ENCODE results near the gene ZCWPW1.

The ZCWPW1 gene

GRCh38 chr7:100428199-100428966 is at the start of gene ZCWPW1:
TSS of gene ZCWPW1 (minus strand) at chr7:100428703. CDS start at chr7:100420649, 8,054 bp downstream.
- DNase-seq, result peak; percentile 93 to 94

- DNase-seq, result no peak
These were observed 49.4 kb upstream of the ZCWPW1 start for GRCh38 chr7:100477871-100478267.

- no peak for DNase-seq
These were observed 48.7 kb upstream of the ZCWPW1 start for GRCh38 chr7:100476903-100477870.

GRCh38 chr7:100476101-100476780 is 47.7 kb upstream of the ZCWPW1 start:
- DNase-seq, result no peak

GRCh38 chr7:100475549-100475948 is 47.0 kb upstream of the ZCWPW1 start:
- no peak for DNase-seq

GRCh38 chr7:100472854-100473499 is 44.5 kb upstream of the ZCWPW1 start:
- no peak for DNase-seq

- DNase-seq, result no peak
These were observed 43.8 kb upstream of the ZCWPW1 start for GRCh38 chr7:100472121-100472851.

GRCh38 chr7:100471021-100471420 is 42.5 kb upstream of the ZCWPW1 start:
- no peak for DNase-seq

- DNase-seq, result peak in 1 of 2 experiments; percentile 53
These were observed 40.9 kb upstream of the ZCWPW1 start for GRCh38 chr7:100469227-100470044.

GRCh38 chr7:100467638-100468373 is 39.3 kb upstream of the ZCWPW1 start:
- no peak for DNase-seq

- DNase-seq, result no peak
These were observed 38.4 kb upstream of the ZCWPW1 start for GRCh38 chr7:100466653-100467605.

GRCh38 chr7:100465702-100466311 is 37.3 kb upstream of the ZCWPW1 start:
- DNase-seq, result peak in 1 of 2 experiments; percentile 15

GRCh38 chr7:100465299-100465698 is 36.8 kb upstream of the ZCWPW1 start:
- no peak for DNase-seq

GRCh38 chr7:100464791-100465190 is 36.3 kb upstream of the ZCWPW1 start:
- no peak for DNase-seq

GRCh38 chr7:100464210-100464660 is 35.7 kb upstream of the ZCWPW1 start, which contains the start of gene SPACDR:
TSS of gene SPACDR (minus strand) at chr7:100464260. CDS start at chr7:100464025, 235 bp downstream.
- no peak for DNase-seq

GRCh38 chr7:100457033-100457432 is 28.5 kb upstream of the ZCWPW1 start:
- DNase-seq, result no peak

GRCh38 chr7:100456562-100456961 is 28.1 kb upstream of the ZCWPW1 start:
- no peak for DNase-seq

GRCh38 chr7:100455206-100455605 is 26.7 kb upstream of the ZCWPW1 start:
- DNase-seq, result no peak

All from SW 1271 (cell line).